Transverse colon (tissue), 4 donors: ENCODE data around the gene CSF1R.

Experiments
- CTCF ChIP-seq, 5 experiments: fragments of 200-600 bp in 3 of 5; fragments of 450-650 bp in 2 of 5; sonication (generic) in 3 of 5; IDR thresholded peaks; 1 replicate in 2 of 5; 2 replicates in 3 of 5; pipeline ENCODE4 v1.5.1; 2016 to 2017; ENCODE audit warnings: antibody characterized with exemption in 5 of 5, inconsistent platforms in 3 of 5, mild to moderate bottlenecking in 2 of 5, moderate library complexity in 1 of 5
- EP300 ChIP-seq: sonication (generic); formaldehyde crosslinking; IDR thresholded peaks from one replicate; pipeline ENCODE4 v1.6.1; 2017; ENCODE audit warnings: antibody characterized with exemption, low read depth
- POLR2A ChIP-seq: fragments of 450-650 bp; IDR thresholded peaks from one replicate; pipeline ENCODE4 v1.6.1; 2016; ENCODE audit warnings: antibody characterized with exemption, mild to moderate bottlenecking, moderate library complexity
- POLR2AphosphoS5 ChIP-seq, 3 donors: sonication (generic); formaldehyde crosslinking; IDR thresholded peaks; one replicate each; pipeline ENCODE4 v1.6.1; 2016; ENCODE audit warnings: antibody characterized with exemption in 3 of 3

- TF ChIP-seq CTCF (IDR thresholded peaks at IDR 0.05) (no peak), POLR2AphosphoS5 (IDR thresholded peaks at IDR 0.05) (no peak), POLR2A (no peak), EP300 (no peak)
These were observed 26.8 kb upstream of the CSF1R start for GRCh38 chr5:150113047-150113744.
